ENCODE measurements around the gene ABHD18.
"Not testable (repeated sequence)": the region's sequence is repeated elsewhere in the genome, so short reads cannot be mapped to it uniquely, and the experiment has no call there.

The ABHD18 gene
- total RNA-seq = 27.6 to 64.0 (median 31.7) reads per million in 9 experiments

DNA sequence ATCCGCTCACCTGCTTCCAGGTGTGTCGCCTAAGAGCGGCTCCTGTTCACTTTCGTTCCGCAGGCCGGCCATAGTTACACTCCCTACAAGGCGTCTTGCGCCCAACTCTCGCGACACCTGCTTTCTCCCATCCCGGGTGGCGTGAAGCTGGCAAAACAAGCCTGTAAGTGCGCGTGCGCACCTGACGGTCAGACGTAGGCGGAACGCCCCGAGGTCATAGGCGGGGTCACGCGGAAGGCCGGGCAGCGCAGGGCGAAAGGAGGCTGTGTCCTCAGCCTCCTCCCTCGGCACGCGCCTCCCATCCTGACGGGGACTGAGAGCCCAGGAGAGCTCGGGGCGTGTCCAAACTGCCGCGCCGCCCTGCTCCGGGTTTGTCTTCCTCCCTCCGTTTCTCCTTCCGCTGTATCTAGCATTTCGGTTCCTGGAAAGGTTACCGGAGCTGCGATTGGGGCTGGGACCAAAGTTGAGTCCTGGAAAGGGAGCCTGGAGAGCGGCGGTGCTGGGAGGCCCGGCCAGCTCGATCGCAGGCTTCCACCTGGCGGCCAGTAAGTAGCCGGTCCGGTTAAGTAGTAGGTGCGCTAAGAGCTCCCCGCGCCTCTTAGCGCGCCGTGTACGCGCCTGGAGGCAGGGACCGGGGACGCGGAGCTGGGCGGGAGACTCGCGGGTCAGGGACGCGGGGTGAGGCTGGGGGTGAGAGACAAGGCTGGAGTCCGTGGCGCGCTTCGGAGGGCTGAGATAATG, at the start of gene ABHD18, which contains the start of gene MFSD8:
TSS of gene ABHD18 (plus strand) at position 345 of the 741 bp plus-strand sequence. CDS start 17,550 bp downstream, outside the sequence.
TSS of gene MFSD8 (minus strand) at position 112 of the 741 bp plus-strand sequence. CDS start at position 72, 40 bp downstream.
- peaks cover 31 to 36% of the 10 kb centered on the region in 2 donors for H3K4me1 Mint-ChIP-seq (ENCODE audit: low read depth in 2 of 2)
- H3K36me3 Mint-ChIP-seq (ENCODE audit: insufficient read depth) = peaks cover 27% of the 10 kb centered on the region

DNA sequence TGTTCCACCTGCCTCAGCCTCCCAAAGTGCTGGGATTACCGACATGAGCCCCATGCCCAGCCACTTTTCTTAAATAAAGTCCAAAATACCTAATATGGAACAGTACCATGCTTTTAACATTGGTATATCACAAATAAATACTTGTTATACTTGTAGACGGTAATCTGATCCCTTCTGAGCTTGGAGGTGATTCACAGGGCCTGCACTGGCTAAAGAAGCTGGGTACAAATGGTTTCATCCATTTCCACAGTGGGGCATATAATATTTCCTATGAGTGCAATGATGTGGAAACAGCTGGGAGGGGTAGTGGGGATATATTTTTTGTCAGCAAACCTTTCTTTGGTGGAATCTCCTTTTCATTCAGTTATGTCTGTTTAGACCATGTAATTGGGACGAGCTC, 48.7 kb upstream of the ABHD18 start:
- DNase-seq = no peak
- no peak for ATAC-seq (replicated peaks)
- Mint-ChIP-seq H3K4me3 (no peak overlapping the region), H3K36me3 (ENCODE audit: insufficient read depth) (peaks cover 19% of the 10 kb centered on the region), H3K9me3 (no peaks in the 10 kb centered on the region), H3K4me1 (ENCODE audit: low read depth in 2 of 2) (peaks cover 0 to 3% of the 10 kb centered on the region in 2 donors), H3K27ac (no peak overlapping the region), H3K27me3 (no peaks in the 10 kb centered on the region)

More for the DNA sequence above, at the start of gene ABHD18, which contains the start of gene MFSD8:
- no peaks in the 10 kb centered on the region for H3K9me3 Mint-ChIP-seq
- no peaks in the 10 kb centered on the region for H3K27me3 Mint-ChIP-seq
- H3K4me3 Mint-ChIP-seq = peak within 1 kb of the TSS; percentile 85 to 89
- DNase-seq (peak; percentile 98 to 99 (median 99)), ATAC-seq (replicated peaks) (peak; percentile 91)
- peak within 1 kb of the TSS; percentile 92 to 98 for H3K27ac Mint-ChIP-seq

DNA sequence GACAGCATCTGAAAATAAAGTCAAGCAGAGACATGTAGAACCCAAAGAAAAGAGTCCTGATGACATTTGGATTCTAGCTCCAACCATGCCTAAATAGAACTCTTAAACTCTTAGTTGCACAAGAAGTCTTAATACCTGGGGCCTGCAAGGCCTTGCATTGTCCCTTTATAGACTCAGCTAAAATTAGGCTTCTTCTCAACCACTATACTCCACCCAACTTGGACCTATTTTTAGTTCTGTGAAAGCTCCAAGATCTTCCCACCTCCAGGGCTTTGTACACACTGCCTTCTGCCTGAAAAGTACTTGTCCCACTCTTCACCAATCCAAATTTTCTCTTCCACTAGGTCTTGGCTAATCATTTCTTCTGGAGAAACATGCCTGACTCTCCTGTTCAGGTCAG, 48.1 kb upstream of the ABHD18 start:
- no peak overlapping the region for H3K4me3 Mint-ChIP-seq
- H3K27ac Mint-ChIP-seq = no peak overlapping the region
- H3K4me1 Mint-ChIP-seq (ENCODE audit: low read depth in 2 of 2) = peaks cover 0 to 3% of the 10 kb centered on the region in 2 donors
- H3K9me3 Mint-ChIP-seq = no peaks in the 10 kb centered on the region
- DNase-seq (no peak), ATAC-seq (replicated peaks) (no peak)
- H3K27me3 Mint-ChIP-seq = no peaks in the 10 kb centered on the region
- peaks cover 20% of the 10 kb centered on the region for H3K36me3 Mint-ChIP-seq (ENCODE audit: insufficient read depth)

DNA sequence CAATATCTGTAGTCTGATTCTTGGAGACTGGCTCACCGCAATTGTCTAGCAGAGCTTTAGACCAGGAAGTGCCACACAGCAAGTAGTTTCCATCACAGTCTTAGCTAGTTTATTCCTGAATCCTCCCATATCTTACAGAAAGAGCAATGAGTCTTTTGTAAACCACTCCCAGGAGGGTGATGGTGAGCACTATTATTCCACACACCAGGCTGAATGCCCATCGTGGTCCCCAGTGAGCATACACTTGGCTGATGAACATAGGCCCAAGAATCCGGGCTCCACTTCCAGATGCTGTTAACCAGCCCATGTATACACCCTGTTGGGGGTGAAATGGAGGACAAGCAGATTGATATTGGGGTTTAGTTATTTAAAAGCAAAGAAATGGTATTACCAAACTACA, 44.7 kb upstream of the ABHD18 start:
- H3K27me3 Mint-ChIP-seq = no peaks in the 10 kb centered on the region
- ATAC-seq (replicated peaks) (no peak), DNase-seq (no peak)
- H3K27ac Mint-ChIP-seq = no peak overlapping the region
- H3K36me3 Mint-ChIP-seq (ENCODE audit: insufficient read depth) = peaks cover 26% of the 10 kb centered on the region
- no peak overlapping the region for H3K4me3 Mint-ChIP-seq
- H3K4me1 Mint-ChIP-seq (ENCODE audit: low read depth in 2 of 2) = peaks cover 2 to 3% of the 10 kb centered on the region in 2 donors
- no peaks in the 10 kb centered on the region for H3K9me3 Mint-ChIP-seq

DNA sequence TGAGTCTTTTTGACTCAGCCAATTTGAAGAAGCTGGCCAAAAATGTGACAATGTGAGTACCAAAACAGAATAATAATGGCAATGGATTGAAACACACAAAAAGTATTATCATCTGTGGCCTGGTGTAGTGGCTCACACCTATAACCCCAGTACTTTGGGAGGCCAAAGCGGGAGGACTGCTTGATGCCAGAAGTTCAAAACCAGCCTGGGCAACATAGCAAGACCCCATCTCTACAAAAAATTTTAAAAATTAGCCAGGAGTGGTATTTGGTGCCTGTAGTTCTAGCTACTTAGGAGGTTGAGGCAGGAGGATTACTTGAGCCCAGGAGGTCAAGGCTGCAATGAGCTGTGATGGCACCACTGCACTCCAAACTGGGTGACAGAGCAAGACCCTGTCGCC, 43.0 kb upstream of the ABHD18 start:
- H3K9me3 Mint-ChIP-seq = no peaks in the 10 kb centered on the region
- no peak overlapping the region for H3K4me3 Mint-ChIP-seq
- no peak overlapping the region for H3K27ac Mint-ChIP-seq
- DNase-seq = no peak
- no peak for ATAC-seq (replicated peaks)
- peaks cover 2 to 7% of the 10 kb centered on the region in 2 donors for H3K4me1 Mint-ChIP-seq (ENCODE audit: low read depth in 2 of 2)
- H3K27me3 Mint-ChIP-seq = no peaks in the 10 kb centered on the region
- peaks cover 26% of the 10 kb centered on the region for H3K36me3 Mint-ChIP-seq (ENCODE audit: insufficient read depth)

DNA sequence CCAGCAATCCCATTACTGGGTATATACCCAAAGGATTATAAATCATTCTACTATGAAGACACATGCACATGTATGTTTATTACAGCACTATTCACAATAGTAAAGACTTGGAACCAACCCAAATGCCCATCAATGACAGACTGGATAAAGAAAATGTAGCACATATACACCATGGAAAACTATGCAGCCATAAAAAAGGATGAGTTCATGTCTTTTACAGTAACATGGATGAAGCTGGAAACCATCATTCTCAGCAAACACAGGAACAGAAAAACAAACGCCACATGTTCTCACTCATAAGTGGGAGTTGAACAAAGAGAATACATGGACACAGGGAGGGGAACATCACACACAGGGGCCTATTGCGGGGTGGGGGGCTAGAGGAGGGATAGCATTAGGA, 39.5 kb upstream of the ABHD18 start:
- ATAC-seq (replicated peaks); H3K4me3 Mint-ChIP-seq; DNase-seq; H3K4me1 Mint-ChIP-seq (ENCODE audit: low read depth in 2 of 2); H3K27ac Mint-ChIP-seq; H3K27me3 Mint-ChIP-seq; H3K9me3 Mint-ChIP-seq: not testable (repeated sequence)
- H3K36me3 Mint-ChIP-seq (ENCODE audit: insufficient read depth) = peaks cover 31% of the 10 kb centered on the region

DNA sequence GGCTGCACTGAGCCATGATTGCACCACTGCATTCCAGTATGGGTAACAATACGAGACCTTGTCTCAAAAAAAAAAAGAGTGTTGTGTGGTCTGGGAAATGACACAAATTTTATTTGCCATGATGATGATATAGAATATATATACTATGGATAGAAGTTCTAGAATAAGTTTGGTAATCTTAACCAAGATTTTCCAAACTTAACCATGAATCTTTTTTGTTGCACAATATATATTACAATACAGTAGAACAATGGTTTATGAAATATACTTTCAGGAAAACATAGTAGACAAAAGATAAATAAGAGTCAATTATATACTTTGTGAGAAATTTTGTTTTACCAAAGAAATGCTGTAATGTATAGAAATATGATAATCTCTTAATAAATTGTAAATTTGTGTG, 35.0 kb upstream of the ABHD18 start:
- Mint-ChIP-seq H3K36me3 (ENCODE audit: insufficient read depth) (peaks cover 20% of the 10 kb centered on the region), H3K27me3 (no peaks in the 10 kb centered on the region), H3K9me3 (no peaks in the 10 kb centered on the region), H3K4me1 (ENCODE audit: low read depth in 2 of 2) (peaks cover 0 to 5% of the 10 kb centered on the region in 2 donors), H3K4me3 (no peak overlapping the region), H3K27ac (no peak overlapping the region)
- DNase-seq (no peak), ATAC-seq (replicated peaks) (no peak)

DNA sequence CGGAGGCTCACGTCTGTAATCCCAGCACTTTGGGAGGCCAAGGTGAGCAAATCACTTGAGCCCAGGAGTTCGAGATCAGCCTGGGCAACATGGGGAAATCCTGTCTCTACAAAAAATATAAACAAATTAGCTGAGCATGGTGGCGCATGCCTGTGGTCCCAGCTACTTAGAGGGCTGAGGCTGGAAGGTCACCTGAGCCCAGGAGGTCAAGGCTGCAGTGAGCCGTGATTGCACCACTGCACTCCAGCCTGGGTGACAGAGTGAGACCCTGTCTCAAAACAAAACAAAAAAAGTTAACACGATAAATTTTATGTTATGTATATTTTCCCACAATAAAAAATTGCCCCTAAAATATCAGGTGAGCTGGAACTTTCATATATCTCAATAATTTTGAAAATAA, 33.4 kb upstream of the ABHD18 start:
- not testable (repeated sequence) for ATAC-seq (replicated peaks); H3K27me3 Mint-ChIP-seq; H3K4me1 Mint-ChIP-seq (ENCODE audit: low read depth in 2 of 2); H3K4me3 Mint-ChIP-seq; H3K9me3 Mint-ChIP-seq; DNase-seq; H3K27ac Mint-ChIP-seq
- H3K36me3 Mint-ChIP-seq (ENCODE audit: insufficient read depth) = peaks cover 20% of the 10 kb centered on the region

DNA sequence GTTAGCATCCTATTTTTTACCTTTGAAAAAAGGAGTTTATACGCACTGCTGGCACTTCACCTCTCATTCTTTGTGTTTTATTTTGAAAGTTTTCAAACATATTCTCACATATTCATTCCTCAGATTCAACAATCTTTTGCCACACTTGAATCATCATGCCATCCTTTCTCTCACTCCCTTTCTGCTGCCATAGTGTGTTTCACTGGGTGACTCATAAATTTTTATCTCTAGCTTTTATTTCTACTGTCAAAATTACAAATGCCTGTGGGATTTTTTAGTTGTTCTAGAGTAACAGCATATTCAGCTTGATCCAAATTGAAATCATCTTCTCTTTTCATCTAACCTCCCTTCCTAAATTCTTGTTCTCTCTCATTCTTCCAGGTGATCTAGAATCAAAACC, 28.2 kb upstream of the ABHD18 start:
- DNase-seq = no peak
- H3K27ac Mint-ChIP-seq = peak overlapping the region in 1 of 2 donors; percentile 20

DNA sequence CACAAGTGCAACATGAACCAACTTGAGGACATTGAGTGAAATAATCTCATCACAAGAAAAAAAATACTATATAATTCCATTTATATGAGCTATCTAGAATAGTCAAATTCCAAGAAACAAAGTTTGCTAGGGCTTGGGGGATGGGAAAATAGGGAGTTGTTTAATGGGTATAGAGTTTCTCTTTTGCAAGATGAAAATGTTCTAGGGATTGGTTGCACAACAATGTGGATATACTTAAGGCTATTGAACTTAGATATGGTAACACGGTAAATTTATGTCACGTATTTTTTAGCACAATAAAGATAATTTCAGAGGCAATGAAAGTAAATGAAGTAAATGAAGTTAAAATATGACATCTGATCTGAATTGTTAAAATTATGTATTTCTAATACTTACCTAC, 8.1 kb upstream of the ABHD18 start:
- Mint-ChIP-seq H3K9me3 (no peaks in the 10 kb centered on the region), H3K36me3 (ENCODE audit: insufficient read depth) (peaks cover 37% of the 10 kb centered on the region), H3K4me1 (ENCODE audit: low read depth in 2 of 2) (peaks cover 5 to 14% of the 10 kb centered on the region in 2 donors), H3K27ac (no peak overlapping the region), H3K4me3 (no peak overlapping the region), H3K27me3 (no peaks in the 10 kb centered on the region)
- ATAC-seq (replicated peaks) (no peak), DNase-seq (no peak)

More for the DNA sequence above, 28.2 kb upstream of the ABHD18 start:
- no peaks in the 10 kb centered on the region for H3K27me3 Mint-ChIP-seq
- H3K36me3 Mint-ChIP-seq (ENCODE audit: insufficient read depth) = peaks cover 12% of the 10 kb centered on the region
- H3K4me3 Mint-ChIP-seq = no peak overlapping the region
- no peaks in the 10 kb centered on the region for H3K4me1 Mint-ChIP-seq (ENCODE audit: low read depth in 2 of 2)
- no peaks in the 10 kb centered on the region for H3K9me3 Mint-ChIP-seq
- ATAC-seq (replicated peaks) = no peak

DNA sequence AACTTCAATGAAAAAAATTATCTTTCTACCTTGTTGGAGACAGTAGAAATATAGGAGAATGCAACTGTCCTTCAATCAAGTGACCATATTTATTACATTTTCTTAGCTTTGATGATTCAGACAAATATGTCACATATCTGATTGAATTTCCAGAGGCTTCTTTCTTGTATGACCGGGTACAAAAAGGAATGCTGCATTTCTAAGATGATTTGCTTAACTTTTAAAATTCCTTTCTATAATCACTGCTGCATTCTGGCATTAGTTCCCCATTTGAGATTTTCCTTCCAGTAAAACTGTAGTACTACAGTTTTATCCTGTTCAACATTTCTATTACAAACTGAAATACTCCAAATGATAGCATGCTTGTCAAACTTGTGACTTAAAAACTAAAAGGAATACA, 5.4 kb upstream of the ABHD18 start:
- ATAC-seq (replicated peaks) = no peak
- H3K9me3 Mint-ChIP-seq = no peaks in the 10 kb centered on the region
- H3K27me3 Mint-ChIP-seq = no peaks in the 10 kb centered on the region
- DNase-seq = no peak
- H3K4me1 Mint-ChIP-seq (ENCODE audit: low read depth in 2 of 2) = peaks cover 22 to 33% of the 10 kb centered on the region in 2 donors
- H3K27ac Mint-ChIP-seq = peak overlapping the region in 1 of 2 donors; percentile 8
- no peak overlapping the region for H3K4me3 Mint-ChIP-seq
- peaks cover 36% of the 10 kb centered on the region for H3K36me3 Mint-ChIP-seq (ENCODE audit: insufficient read depth)

DNA sequence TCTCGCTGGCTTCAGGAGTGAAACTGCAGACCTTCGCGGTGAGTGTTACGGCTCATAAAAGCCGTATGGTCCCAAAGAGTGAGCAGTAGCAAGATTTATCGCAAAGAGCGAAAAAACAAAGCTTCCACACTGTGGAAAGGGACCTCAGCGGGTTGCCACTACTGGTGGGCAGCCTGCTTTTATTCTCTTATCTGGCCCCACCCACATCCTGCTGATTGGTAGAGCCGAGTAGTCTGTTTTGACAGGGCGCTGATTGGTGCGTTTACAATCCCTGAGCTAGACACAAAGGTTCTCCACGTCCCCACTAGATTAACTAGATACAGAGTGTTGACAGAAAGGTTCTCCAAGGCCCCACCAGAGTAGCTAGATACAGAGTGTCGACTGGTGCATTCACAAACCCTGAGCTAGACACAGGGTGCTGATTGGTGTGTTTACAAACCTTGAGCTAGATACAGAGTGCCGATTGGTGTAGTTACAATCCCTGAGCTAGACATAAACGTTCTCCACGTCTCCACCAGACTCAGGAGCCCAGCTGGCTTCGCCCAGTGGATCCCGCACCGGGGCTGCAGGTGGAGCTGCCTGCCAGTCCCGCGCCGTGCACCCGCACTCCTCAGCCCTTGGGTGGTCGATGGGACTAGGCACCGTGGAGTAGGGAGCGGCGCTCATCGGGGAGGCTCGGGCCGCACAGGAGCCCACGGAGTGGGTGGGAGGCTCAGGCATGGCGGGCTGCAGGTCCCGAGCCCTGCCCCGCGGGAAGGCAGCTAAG, 1.4 kb upstream of the ABHD18 start:
- H3K27me3 Mint-ChIP-seq; ATAC-seq (replicated peaks); H3K9me3 Mint-ChIP-seq: not testable (repeated sequence)
- Mint-ChIP-seq H3K36me3 (ENCODE audit: insufficient read depth) (peaks cover 27% of the 10 kb centered on the region), H3K4me3 (peak overlapping the region; percentile 85 to 89), H3K27ac (peak overlapping the region; percentile 92 to 98), H3K4me1 (ENCODE audit: low read depth in 2 of 2) (peaks cover 31 to 36% of the 10 kb centered on the region in 2 donors)
- DNase-seq = peak; percentile 42 to 56 (median 47)

DNA sequence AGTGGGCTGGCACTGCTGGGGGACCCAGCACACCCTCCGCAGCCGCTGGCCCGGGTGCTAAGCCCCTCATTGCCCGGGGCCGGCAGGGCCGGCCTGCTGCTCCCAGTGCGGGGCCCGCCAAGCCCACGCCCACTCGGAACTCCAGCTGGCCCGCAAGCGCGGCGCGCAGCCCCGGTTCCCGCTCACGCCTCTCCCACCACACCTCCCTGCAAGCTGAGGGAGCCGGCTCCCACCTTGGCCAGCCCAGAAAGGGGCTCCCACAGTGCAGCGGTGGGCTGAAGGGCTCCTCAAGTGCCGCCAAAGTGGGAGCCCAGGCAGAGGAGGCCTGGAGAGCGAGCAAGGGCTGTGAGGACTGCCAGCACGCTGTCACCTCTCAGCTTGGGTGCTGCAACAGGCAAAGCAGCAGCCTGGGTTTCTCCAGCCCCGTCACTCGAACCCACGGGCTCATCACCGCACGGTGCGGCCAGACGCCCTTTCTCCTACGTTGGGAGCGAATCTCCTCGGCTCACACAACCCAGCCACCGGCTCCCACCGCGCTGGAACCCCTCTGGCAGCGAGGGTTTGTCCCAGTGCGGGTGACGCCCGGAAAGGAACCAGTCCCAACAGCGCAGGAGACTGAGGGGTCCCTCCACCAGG, 662 bp upstream of the ABHD18 start:
- H3K9me3 Mint-ChIP-seq, H3K27me3 Mint-ChIP-seq, DNase-seq: not testable (repeated sequence)
- H3K27ac Mint-ChIP-seq = peak overlapping the region; percentile 92 to 98
- H3K36me3 Mint-ChIP-seq (ENCODE audit: insufficient read depth) = peaks cover 27% of the 10 kb centered on the region
- H3K4me1 Mint-ChIP-seq (ENCODE audit: low read depth in 2 of 2) = peaks cover 31 to 36% of the 10 kb centered on the region in 2 donors
- H3K4me3 Mint-ChIP-seq = peak overlapping the region; percentile 85 to 89
- ATAC-seq (replicated peaks) = peak; percentile 16

Data from effector memory CD8-positive, alpha-beta T cell (primary cell).